ENCODE measurements around the gene ADCY10.

GRCh38 chr1:167929725-167930124 is 15.8 kb upstream of the ADCY10 start:
- TF ChIP-seq CTCF (conservative IDR thresholded peaks at IDR 0.05; ENCODE audit: low read length), result no peak
- TF ChIP-seq EZH2phosphoT487 (IDR thresholded peaks at IDR 0.05; ENCODE audit: borderline replicate concordance, low read depth, low read length), result no peak
